HG02623 (cell line): ENCODE data around the gene SLC30A2.

Experiments
- ATAC-seq: cut with Tn5 transposase; IDR thresholded peaks from one replicate; pipeline ENCODE4 v1.9.1; 2021; ENCODE audit warnings: moderate library complexity; ENCODE audit not compliant: unreplicated experiment

Gene SLC30A2

GRCh38 chr1:25999041-25999800 is 46.7 kb downstream of the SLC30A2 start:
- no peak for ATAC-seq

GRCh38 chr1:25997828-25998761 is 47.8 kb downstream of the SLC30A2 start, which contains the start of gene PAFAH2:
Gene PAFAH2, minus strand, starts transcription at chr1:25998063. Its CDS starts 7,247 bp downstream, at chr1:25990816.
- ATAC-seq = peak; percentile 92

GRCh38 chr1:25996966-25997827 is 48.7 kb downstream of the SLC30A2 start:
- no peak for ATAC-seq

- ATAC-seq = no peak
Measured at GRCh38 chr1:25994402-25995150, 51.3 kb downstream of the SLC30A2 start.

- ATAC-seq = no peak
Measured at GRCh38 chr1:25993197-25993951, 52.5 kb downstream of the SLC30A2 start.

GRCh38 chr1:25992689-25993171 is 53.2 kb downstream of the SLC30A2 start:
- no peak for ATAC-seq

GRCh38 chr1:25991937-25992688 is 53.8 kb downstream of the SLC30A2 start:
- ATAC-seq = no peak

GRCh38 chr1:25990702-25991395 is 55.1 kb downstream of the SLC30A2 start:
- no peak for ATAC-seq

GRCh38 chr1:25990251-25990650 is 55.7 kb downstream of the SLC30A2 start:
- no peak for ATAC-seq

- no peak for ATAC-seq
Measured at GRCh38 chr1:25989440-25990234, 56.3 kb downstream of the SLC30A2 start.

- ATAC-seq = no peak
Measured at GRCh38 chr1:25987951-25988350, 58.0 kb downstream of the SLC30A2 start.
